Suppressor macrophage (primary cell): Measurements from ENCODE around the gene KLF6.

Experiments
- DNase-seq, 4 experiments: peaks; one replicate each; pipeline ENCODE4 v3.0.0-alpha.2; 2020 to 2022

KLF6 gene

GRCh38 chr10:3728563-3728962 is 56.4 kb downstream of the KLF6 start:
- DNase-seq, result no peak

GRCh38 chr10:3727268-3727667 is 57.7 kb downstream of the KLF6 start:
- no peak for DNase-seq
